SU-DHL-6 (cell line): ENCODE measurements around the gene HMMR.

ENCODE experiments used
- CTCF ChIP-seq: fragments of 200-600 bp; sonication (generic); IDR thresholded peaks from one replicate; pipeline ENCODE4 v1.5.1; 2017; ENCODE audit warnings: antibody characterized with exemption, mild to moderate bottlenecking, low read length, moderate library complexity; ENCODE audit not compliant: insufficient read depth, poor library complexity, severe bottlenecking
- EZH2phosphoT487 ChIP-seq: fragments of 200-600 bp; sonication (generic), shearing (Covaris generic); conservative IDR thresholded peaks from 2 replicates; pipeline ENCODE4 v1.6.1; 2018; ENCODE audit warnings: mild to moderate bottlenecking, antibody characterized with exemption, low read length, moderate library complexity, mixed read lengths

DNA sequence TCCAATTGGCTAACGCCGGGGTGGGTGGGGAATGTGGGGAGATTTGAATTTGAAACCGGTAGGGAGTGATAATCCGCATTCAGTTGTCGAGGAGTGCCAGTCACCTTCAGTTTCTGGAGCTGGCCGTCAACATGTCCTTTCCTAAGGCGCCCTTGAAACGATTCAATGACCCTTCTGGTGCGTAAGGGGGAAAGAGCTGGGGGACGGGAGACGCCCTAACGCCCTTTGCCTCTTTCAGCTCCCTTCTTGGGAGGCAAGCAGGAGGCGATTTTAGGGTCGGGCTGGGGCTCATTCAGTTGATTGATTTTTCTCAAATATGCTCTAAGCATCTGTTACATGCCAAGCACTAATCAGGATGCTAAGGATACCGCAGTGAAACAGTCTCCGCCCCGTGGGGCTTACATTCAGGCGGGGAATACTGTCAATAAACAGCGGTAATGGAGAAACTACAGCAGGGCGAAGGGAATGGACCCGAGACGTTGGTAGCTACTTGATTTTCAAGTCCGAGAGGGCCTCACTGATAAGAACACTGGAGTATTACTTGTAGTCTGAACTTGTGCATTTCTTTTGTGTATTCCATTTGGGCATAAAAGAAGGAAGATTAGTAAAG, at the start of gene HMMR:
- TF ChIP-seq CTCF: no peak
- no peak for TF ChIP-seq EZH2phosphoT487
